HL-60 (cell line): Measurements from ENCODE around the gene SPATA33.
"Not testable (repeated sequence)": the region's sequence is repeated elsewhere in the genome, so short reads cannot be mapped to it uniquely, and the experiment has no call there.

Source experiments
- DNase-seq, 2 experiments: peaks; one replicate each; pipeline ENCODE4 v3.0.0-alpha.2; 2010 to 2020; ENCODE audit warnings: low read depth in 1 of 2, low spot score in 1 of 2
- H3K27ac ChIP-seq: fragments of 250-450 bp; sonication (Bioruptor Pico); replicated peaks from 2 replicates; pipeline ENCODE4 v1.5.1; 2020; ENCODE audit warnings: mild to moderate bottlenecking, moderate library complexity
- H3K27me3 ChIP-seq: fragments of 250-450 bp; sonication (Bioruptor Pico); 2 replicates; pipeline ENCODE4 v1.5.1; 2021; ENCODE audit warnings: mild to moderate bottlenecking, moderate library complexity; ENCODE audit not compliant: insufficient read depth, poor library complexity, severe bottlenecking
- H3K4me3 ChIP-seq: replicated peaks from 2 replicates; pipeline ENCODE4 v1.5.1; 2011; ENCODE audit warnings: mild to moderate bottlenecking, control low read depth, low read length; ENCODE audit not compliant: insufficient read depth
- GABPA ChIP-seq: IDR thresholded peaks from 2 replicates; pipeline ENCODE4 v1.6.1; 2012; ENCODE audit warnings: low read depth
- POLR2AphosphoS5 ChIP-seq: IDR thresholded peaks from 2 replicates; pipeline ENCODE4 v1.6.1; 2012; ENCODE audit warnings: low read depth
- SPI1 ChIP-seq: IDR thresholded peaks from 2 replicates; pipeline ENCODE4 v1.6.1; 2012; ENCODE audit warnings: low read depth, mild to moderate bottlenecking, borderline replicate concordance
- TF ChIP-seq, protein P1 (sequence below): IDR thresholded peaks from 2 replicates; pipeline ENCODE4 v1.6.1; 2012; ENCODE audit warnings: low read depth; ENCODE audit not compliant: insufficient replicate concordance
- TF ChIP-seq, protein P2 (sequence below): IDR thresholded peaks from one replicate; pipeline ENCODE4 v1.5.1; 2011; ENCODE audit warnings: low read length, control low read depth, inconsistent platforms; ENCODE audit not compliant: insufficient read depth

SPATA33 gene

DNA sequence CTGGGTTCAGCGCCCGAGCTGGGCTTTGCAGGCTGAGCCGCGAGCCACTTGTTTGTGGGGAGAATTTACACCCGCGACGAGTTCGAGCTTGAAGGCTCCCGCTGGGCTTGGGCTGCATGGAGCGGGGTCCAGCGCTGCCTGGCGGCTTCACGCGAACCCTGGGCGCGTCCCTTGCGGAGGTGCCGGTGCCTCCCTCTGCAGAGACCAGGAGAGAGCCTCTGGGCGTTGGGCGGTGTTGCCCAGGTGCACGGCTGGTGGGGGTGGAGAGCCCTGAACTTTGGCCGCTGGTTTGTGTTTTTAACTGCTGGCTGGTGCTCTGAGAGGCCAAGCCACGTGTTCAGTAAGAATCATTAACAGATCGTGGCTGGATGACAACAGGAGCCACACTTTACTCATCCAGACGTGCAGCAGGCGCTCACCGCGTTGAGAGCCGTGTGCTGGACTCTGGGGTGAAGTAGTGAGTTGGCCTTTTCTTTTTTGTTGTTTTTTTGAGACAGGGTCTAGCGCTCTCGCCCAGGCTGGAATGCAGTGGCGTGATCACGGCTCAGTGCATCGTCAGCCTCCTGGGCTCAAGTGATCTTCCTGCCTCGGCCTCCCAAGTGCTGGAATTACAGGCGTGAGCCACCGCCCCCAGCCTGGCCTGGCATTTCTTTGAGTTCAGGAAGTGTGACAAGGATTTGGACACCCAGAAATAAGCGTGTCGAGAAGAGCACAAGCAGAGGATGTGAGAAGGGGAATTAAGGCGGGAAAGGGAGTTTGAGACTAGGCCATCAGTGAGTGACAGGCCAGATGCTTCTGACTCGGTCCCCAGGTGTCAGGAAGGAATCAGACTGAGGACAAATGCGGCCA, 29.7 kb downstream of the SPATA33 start:
- peak overlapping the region; percentile 80 for H3K27ac ChIP-seq
- H3K4me3 ChIP-seq = peak overlapping the region; percentile 66
- no peak for DNase-seq
- no peaks in the 10 kb centered on the region for H3K27me3 ChIP-seq
- TF ChIP-seq GABPA (no peak), SPI1 (no peak), POLR2AphosphoS5 (no peak)
- TF ChIP-seq, protein P1, sequence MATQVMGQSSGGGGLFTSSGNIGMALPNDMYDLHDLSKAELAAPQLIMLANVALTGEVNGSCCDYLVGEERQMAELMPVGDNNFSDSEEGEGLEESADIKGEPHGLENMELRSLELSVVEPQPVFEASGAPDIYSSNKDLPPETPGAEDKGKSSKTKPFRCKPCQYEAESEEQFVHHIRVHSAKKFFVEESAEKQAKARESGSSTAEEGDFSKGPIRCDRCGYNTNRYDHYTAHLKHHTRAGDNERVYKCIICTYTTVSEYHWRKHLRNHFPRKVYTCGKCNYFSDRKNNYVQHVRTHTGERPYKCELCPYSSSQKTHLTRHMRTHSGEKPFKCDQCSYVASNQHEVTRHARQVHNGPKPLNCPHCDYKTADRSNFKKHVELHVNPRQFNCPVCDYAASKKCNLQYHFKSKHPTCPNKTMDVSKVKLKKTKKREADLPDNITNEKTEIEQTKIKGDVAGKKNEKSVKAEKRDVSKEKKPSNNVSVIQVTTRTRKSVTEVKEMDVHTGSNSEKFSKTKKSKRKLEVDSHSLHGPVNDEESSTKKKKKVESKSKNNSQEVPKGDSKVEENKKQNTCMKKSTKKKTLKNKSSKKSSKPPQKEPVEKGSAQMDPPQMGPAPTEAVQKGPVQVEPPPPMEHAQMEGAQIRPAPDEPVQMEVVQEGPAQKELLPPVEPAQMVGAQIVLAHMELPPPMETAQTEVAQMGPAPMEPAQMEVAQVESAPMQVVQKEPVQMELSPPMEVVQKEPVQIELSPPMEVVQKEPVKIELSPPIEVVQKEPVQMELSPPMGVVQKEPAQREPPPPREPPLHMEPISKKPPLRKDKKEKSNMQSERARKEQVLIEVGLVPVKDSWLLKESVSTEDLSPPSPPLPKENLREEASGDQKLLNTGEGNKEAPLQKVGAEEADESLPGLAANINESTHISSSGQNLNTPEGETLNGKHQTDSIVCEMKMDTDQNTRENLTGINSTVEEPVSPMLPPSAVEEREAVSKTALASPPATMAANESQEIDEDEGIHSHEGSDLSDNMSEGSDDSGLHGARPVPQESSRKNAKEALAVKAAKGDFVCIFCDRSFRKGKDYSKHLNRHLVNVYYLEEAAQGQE = no peak
- TF ChIP-seq, protein P2, sequence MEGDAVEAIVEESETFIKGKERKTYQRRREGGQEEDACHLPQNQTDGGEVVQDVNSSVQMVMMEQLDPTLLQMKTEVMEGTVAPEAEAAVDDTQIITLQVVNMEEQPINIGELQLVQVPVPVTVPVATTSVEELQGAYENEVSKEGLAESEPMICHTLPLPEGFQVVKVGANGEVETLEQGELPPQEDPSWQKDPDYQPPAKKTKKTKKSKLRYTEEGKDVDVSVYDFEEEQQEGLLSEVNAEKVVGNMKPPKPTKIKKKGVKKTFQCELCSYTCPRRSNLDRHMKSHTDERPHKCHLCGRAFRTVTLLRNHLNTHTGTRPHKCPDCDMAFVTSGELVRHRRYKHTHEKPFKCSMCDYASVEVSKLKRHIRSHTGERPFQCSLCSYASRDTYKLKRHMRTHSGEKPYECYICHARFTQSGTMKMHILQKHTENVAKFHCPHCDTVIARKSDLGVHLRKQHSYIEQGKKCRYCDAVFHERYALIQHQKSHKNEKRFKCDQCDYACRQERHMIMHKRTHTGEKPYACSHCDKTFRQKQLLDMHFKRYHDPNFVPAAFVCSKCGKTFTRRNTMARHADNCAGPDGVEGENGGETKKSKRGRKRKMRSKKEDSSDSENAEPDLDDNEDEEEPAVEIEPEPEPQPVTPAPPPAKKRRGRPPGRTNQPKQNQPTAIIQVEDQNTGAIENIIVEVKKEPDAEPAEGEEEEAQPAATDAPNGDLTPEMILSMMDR = no peak

DNA sequence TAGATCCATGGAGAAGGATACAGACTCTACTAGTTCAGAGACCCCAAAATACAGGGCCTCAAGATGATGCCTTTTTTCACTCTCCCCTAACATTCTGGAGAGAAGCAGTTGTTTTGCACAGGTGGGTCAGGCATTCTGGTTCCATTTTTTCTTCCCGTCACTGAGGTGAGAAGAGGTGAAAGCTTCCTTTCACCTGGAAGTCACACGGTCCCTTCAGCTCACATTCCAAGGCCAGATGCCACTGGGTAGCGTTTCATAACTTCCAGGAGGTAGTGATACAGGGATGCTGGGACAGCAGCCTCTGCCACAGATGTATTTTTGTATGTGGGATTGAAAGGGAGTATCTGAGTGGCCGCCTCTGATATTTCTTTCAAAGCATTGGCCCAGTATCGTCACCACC, 30.8 kb downstream of the SPATA33 start:
- TF ChIP-seq, protein P1 = no peak
- no peak overlapping the region for H3K4me3 ChIP-seq
- no peaks in the 10 kb centered on the region for H3K27me3 ChIP-seq
- no peak for DNase-seq
- no peak overlapping the region for H3K27ac ChIP-seq

DNA sequence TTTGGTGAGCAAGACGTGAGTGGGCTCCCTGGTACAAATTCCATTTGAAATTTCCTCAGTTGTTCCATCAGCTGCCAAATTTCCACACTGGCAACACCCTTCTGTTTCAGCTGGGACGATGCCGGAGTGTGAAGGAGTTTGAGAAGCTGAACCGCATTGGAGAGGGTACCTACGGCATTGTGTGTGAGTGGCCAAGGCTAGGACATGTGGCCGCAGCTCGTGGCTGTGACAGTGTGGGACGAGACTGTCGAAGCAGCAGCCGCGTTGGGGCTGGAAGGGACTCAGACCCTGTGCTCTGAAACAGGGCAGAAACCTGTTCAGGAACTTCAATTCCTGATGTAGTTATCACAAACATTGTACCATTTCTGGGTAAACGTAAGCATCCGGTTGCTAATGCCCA, 31.5 kb downstream of the SPATA33 start:
- no peak for DNase-seq
- no peak overlapping the region for H3K27ac ChIP-seq
- TF ChIP-seq, protein P1 = no peak
- TF ChIP-seq GABPA (no peak), SPI1 (no peak), POLR2AphosphoS5 (no peak)
- TF ChIP-seq, protein P2 = no peak
- no peaks in the 10 kb centered on the region for H3K27me3 ChIP-seq
- H3K4me3 ChIP-seq = no peak overlapping the region

DNA sequence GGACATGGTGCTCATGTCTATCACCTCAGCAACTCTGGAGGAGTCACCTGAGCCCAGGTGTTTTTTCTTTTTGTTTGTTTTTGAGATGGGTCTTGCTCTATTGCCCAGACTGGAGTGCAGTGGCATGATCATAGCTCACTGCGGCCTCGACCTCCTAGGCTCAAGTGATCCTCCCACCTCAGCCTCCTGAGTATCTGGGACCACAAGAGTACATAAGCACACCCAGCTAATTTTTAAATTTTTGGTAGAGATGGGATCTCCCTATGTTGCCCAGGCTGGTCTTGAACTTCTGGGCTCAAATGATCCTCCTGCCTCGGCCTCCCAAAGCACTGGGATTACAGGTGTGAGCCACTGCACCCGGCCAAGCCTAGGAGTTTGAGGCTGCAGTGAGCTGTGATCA, 32.0 kb downstream of the SPATA33 start:
- not testable (repeated sequence) for H3K27ac ChIP-seq, DNase-seq, H3K27me3 ChIP-seq, H3K4me3 ChIP-seq
